Gastrocnemius medialis (tissue), 4 donors: ENCODE data around the gene TBKBP1. TPM values are rescaled to one million over a fixed set of nuclear protein-coding genes. Genes with fewer than 3 reads are reported as not detected.

Experiments
- ATAC-seq, 2 donors: fragments of 150-250 bp; one replicate each; pipeline ENCODE4 v1.9.1; 2016
- DNase-seq, 2 donors: peaks; one replicate each; pipeline ENCODE4 v3.0.0-alpha.2; 2019
- H3K27ac ChIP-seq, 4 donors: fragments of 200-600 bp; sonication (generic); 1 replicate in 1 of 4; 2 replicates in 3 of 4; pipeline ENCODE4 v1.5.1; 2016 to 2018; ENCODE audit warnings: mild to moderate bottlenecking in 2 of 4, moderate library complexity in 1 of 4
- H3K27me3 ChIP-seq, 3 donors: fragments of 200-600 bp; sonication (generic) in 2 of 3; 1 replicate in 1 of 3; 2 replicates in 2 of 3; pipeline versions ENCODE4 v1.5.1 to v1.6.0; 2016 to 2019; ENCODE audit warnings: mild to moderate bottlenecking in 1 of 3, moderate library complexity in 1 of 3
- H3K36me3 ChIP-seq, 2 donors: fragments of 200-600 bp; sonication (generic) in 1 of 2; one replicate each; pipeline ENCODE4 v1.5.1; 2017 to 2018
- H3K4me1 ChIP-seq, 2 donors: fragments of 200-600 bp; sonication (generic) in 1 of 2; one replicate each; pipeline ENCODE4 v1.5.1; 2016 to 2017; ENCODE audit warnings: mild to moderate bottlenecking in 2 of 2
- H3K4me3 ChIP-seq, 4 donors: fragments of 200-600 bp; sonication (generic) in 3 of 4; 1 replicate in 1 of 4; 2 replicates in 3 of 4; pipeline ENCODE4 v1.5.1; 2016 to 2019; ENCODE audit warnings: mild to moderate bottlenecking in 2 of 4
- H3K9me3 ChIP-seq, 3 donors: fragments of 200-600 bp; sonication (generic) in 2 of 3; 1 replicate in 1 of 3; 2 replicates in 2 of 3; pipeline ENCODE4 v1.5.1; 2016 to 2019
- POLR2A ChIP-seq, 2 donors: fragments of 450-650 bp; IDR thresholded peaks; one replicate each; pipeline ENCODE4 v1.6.1; 2017; ENCODE audit warnings: antibody characterized with exemption in 2 of 2, mild to moderate bottlenecking in 2 of 2, moderate library complexity in 2 of 2
- in situ Hi-C, 4 donors: fragments of 200-750 bp; cut with MboI; loops; one replicate each; pipeline versions ENCODE4 v1.15.0 to v1.8.0; 2017; ENCODE audit warnings: low sequenced_read_pairs in 4 of 4
- intact Hi-C: fragments of 100-400 bp; cut with DNase I; formaldehyde crosslinking; loops from one replicate; pipeline ENCODE4 v1.15.1; 2023; ENCODE audit warnings: low total_unique reads
- total RNA-seq, 4 donors: library from RNA; depleted of rRNA; stranded (reverse); fragments of >200 nt; gene quantifications; one replicate each; pipeline versions ENCODE4 v1.1.0 to v1.2.3, GENCODE V29; 2016
- TF ChIP-seq, protein P1 (sequence below), 5 experiments: fragments of 450-650 bp in 3 of 5; fragments of 200-600 bp in 2 of 5; sonication (generic) in 2 of 5; IDR thresholded peaks in 4 of 5; conservative IDR thresholded peaks in 1 of 5; 1 replicate in 4 of 5; 2 replicates in 1 of 5; pipeline ENCODE4 v1.5.1; 2016 to 2019; ENCODE audit warnings: antibody characterized with exemption in 5 of 5, mild to moderate bottlenecking in 3 of 5, moderate library complexity in 3 of 5

The TBKBP1 gene
- total RNA-seq, 4 donors from 2014 or later = 15.9 to 28.0 (median 23.0) TPM

DNA sequence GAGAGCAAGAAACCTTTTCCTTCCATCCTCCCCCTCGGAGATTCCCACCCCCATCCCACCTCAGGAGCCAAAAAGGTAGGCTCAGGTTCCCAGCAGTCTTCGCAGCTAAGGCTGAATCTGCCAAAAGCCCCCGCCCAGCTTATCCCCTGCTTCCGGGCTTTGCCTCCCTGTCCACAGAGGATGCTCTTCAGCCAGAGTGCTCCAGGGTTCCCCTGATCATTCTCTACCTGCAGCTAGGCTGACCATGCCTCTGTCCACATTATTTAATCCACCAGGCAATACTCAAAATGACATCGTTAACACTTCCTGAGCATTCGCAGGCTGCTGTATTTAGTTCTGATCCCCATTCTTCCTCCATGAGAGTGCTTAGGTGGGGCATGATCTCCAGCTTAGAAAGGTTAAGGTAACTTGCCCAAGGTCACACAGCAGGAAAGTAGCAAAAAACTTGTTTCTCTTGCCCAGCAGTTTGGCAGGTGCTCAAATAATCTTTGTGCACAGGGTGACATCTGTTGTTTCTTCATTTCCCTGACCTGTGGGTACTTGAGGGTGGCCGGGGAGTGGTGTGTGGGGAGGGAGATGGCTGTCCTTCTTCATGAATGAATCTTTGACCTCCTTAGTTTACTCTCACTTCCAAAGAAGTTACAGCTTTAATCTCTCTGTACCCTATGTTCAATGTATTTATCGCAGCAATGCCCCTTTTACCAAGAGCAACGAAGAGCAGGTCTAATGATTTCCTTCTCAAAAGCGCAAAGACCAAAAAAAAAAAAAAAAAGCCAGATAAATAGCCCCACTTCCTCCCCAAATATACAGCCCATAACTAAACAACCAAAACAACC is 848 bp upstream of the TBKBP1 start:
- peak overlapping the region; percentile 91 to 99 (median 94) for H3K4me3 ChIP-seq
- no peaks in the 10 kb centered on the region for H3K27me3 ChIP-seq
- peak in 1 of 2 donors; percentile 11 for DNase-seq
- intact Hi-C loops = loop anchor here (5.0 to 10.0 kb wide), 2 partner anchors 112 to 204 kb away; partner anchors contain the start of gene SP2
- H3K4me1 ChIP-seq = peaks cover 7 to 17% of the 10 kb centered on the region in 2 donors
- TF ChIP-seq, protein P1, sequence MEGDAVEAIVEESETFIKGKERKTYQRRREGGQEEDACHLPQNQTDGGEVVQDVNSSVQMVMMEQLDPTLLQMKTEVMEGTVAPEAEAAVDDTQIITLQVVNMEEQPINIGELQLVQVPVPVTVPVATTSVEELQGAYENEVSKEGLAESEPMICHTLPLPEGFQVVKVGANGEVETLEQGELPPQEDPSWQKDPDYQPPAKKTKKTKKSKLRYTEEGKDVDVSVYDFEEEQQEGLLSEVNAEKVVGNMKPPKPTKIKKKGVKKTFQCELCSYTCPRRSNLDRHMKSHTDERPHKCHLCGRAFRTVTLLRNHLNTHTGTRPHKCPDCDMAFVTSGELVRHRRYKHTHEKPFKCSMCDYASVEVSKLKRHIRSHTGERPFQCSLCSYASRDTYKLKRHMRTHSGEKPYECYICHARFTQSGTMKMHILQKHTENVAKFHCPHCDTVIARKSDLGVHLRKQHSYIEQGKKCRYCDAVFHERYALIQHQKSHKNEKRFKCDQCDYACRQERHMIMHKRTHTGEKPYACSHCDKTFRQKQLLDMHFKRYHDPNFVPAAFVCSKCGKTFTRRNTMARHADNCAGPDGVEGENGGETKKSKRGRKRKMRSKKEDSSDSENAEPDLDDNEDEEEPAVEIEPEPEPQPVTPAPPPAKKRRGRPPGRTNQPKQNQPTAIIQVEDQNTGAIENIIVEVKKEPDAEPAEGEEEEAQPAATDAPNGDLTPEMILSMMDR (IDR thresholded peaks at IDR 0.05 in 4 of 5, conservative IDR thresholded peaks at IDR 0.05 in 1 of 5) = no peak
- no peaks in the 10 kb centered on the region for H3K9me3 ChIP-seq
- in situ Hi-C loops = loop anchor here in 1 of 4 donors (10.0 kb wide), 1 partner anchor 112 kb away; no protein-coding TSS in a partner anchor
- ATAC-seq = no peak
- H3K36me3 ChIP-seq = no peaks in the 10 kb centered on the region
- H3K27ac ChIP-seq = peak overlapping the region; percentile 94 to 95 (median 95)

DNA sequence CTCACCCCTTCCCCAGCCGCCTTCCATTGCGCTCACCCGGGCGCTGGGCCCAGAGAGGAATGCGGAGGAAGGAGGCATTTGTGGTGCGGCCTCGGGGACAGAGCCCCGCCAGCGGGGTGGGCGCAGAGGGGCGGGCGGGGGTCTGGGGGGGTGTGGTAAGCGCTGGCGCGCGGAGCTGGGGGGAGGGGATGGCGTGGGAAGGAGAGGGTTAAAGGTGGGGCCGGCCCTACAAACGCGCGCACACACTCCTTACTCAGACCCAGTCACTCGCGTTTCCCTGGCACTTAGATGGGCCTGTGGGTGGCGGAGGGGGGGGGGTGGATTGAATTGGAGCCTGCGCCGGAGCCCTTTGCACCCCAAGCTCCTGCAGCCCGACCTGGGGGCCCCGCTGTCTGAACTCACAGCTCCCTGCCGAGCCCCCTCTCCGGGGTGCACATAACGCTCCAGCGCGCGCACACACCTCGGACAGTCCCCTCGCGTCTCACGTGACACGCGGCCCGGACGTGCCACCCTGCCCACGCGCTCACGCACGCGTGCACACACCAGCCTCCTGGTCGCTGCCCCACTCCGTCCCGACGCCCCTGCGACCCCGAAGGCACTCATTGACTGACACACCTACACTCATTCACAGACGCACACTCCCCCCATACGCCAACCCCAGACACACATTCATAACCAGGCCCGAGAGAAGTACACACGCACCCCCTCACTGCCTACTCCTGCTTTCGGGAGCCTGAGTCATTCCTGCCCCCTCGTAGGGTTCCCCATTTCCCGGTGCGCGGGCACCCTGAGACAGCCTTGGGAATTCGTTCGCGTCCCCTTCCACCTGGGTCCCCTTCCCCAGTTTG is 844 bp downstream of the TBKBP1 start:
- peak overlapping the region; percentile 91 to 99 (median 94) for H3K4me3 ChIP-seq
- DNase-seq = peak; percentile 48 to 65
- no peaks in the 10 kb centered on the region for H3K9me3 ChIP-seq
- intact Hi-C loops = loop anchor here (2.0 to 10.0 kb wide), 3 partner anchors 30 to 202 kb away; partner anchors contain the start of gene SP2
- H3K36me3 ChIP-seq = peaks cover 0 to 8% of the 10 kb centered on the region in 2 donors
- TF ChIP-seq, protein P1 (IDR thresholded peaks at IDR 0.05 in 4 of 5, conservative IDR thresholded peaks at IDR 0.05 in 1 of 5) = no peak
- TF ChIP-seq POLR2A (IDR thresholded peaks at IDR 0.05) = peak in 1 of 2 donors; percentile 26
- in situ Hi-C loops = loop anchor here in 1 of 4 donors (10.0 kb wide), 1 partner anchor 110 kb away; no protein-coding TSS in a partner anchor
- peak overlapping the region; percentile 94 to 95 (median 95) for H3K27ac ChIP-seq
- no peaks in the 10 kb centered on the region for H3K27me3 ChIP-seq
- H3K4me1 ChIP-seq = peaks cover 7 to 17% of the 10 kb centered on the region in 2 donors
- peak; percentile 62 to 66 for ATAC-seq

DNA sequence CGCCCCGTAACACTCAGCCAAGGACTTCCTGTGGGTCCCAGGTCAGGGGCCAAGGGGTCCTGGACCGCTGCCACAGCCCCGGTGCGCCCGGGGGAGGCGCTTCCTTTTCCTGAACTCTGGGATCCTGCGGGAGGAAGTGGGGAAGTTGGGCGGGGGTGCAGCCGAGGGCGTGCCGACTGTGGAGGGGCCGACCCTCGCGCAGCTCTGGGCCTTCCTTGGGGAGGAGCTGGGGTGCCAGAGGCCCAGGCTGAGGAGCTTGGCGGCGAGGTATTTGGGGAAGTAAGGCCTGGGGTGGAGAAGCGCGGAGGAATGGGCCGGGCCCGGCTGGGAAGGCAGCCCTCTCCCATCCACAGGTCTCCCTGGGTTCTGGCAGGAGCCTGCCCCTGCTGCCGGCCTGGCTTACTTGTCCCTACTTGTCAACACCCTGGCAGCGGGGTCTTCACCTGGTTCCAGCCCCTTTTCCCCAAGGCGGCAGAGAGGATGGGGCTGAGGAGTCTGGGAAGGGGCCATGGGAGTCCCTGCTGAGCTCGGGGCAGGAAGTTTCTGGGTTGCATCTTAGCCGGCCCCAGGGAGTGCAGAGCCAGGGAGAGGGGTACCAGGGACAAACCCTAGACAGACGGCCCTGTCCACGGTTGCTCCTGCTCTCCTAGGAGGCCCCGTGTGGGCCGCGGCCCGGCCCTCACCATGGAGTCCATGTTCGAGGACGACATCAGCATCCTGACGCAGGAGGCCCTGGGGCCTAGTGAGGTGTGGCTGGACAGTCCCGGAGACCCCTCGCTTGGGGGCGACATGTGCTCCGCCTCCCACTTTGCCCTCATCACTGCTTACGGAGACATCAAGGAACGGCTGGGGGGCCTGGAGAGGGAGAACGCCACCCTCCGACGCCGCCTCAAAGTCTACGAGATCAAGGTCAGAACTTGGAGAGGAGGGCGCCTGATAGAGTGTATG is 1.7 kb downstream of the TBKBP1 start:
- no peaks in the 10 kb centered on the region for H3K9me3 ChIP-seq
- H3K4me3 ChIP-seq = peak overlapping the region; percentile 91 to 99 (median 94)
- ATAC-seq (no peak), DNase-seq (peak in 1 of 2 donors; percentile 46)
- TF ChIP-seq POLR2A (IDR thresholded peaks at IDR 0.05) = no peak
- TF ChIP-seq, protein P1 (IDR thresholded peaks at IDR 0.05 in 4 of 5, conservative IDR thresholded peaks at IDR 0.05 in 1 of 5) = no peak
- intact Hi-C loops = loop anchor here (2.0 to 10.0 kb wide), 2 partner anchors 31 to 109 kb away; no protein-coding TSS in a partner anchor
- H3K36me3 ChIP-seq = peaks cover 0 to 13% of the 10 kb centered on the region in 2 donors
- H3K27me3 ChIP-seq = no peaks in the 10 kb centered on the region
- H3K4me1 ChIP-seq = peaks cover 7 to 17% of the 10 kb centered on the region in 2 donors
- H3K27ac ChIP-seq = peak overlapping the region; percentile 94 to 95 (median 95)
- in situ Hi-C loops = loop anchor here in 1 of 4 donors (10.0 kb wide), 1 partner anchor 109 kb away; no protein-coding TSS in a partner anchor
